Inflammatory macrophage treated with lipopolysaccharide for 4 hours (primary cell): ENCODE data around the gene PIK3AP1.
A peak's percentile ranks its signal among the peaks of the same experiment; 100 is the strongest.
"Not testable (repeated sequence)": the region's sequence is repeated elsewhere in the genome, so short reads cannot be mapped to it uniquely, and the experiment has no call there.

Experiments used
- DNase-seq: peaks from one replicate; pipeline ENCODE4 v3.0.0-alpha.2; 2020

Gene PIK3AP1, protein sequence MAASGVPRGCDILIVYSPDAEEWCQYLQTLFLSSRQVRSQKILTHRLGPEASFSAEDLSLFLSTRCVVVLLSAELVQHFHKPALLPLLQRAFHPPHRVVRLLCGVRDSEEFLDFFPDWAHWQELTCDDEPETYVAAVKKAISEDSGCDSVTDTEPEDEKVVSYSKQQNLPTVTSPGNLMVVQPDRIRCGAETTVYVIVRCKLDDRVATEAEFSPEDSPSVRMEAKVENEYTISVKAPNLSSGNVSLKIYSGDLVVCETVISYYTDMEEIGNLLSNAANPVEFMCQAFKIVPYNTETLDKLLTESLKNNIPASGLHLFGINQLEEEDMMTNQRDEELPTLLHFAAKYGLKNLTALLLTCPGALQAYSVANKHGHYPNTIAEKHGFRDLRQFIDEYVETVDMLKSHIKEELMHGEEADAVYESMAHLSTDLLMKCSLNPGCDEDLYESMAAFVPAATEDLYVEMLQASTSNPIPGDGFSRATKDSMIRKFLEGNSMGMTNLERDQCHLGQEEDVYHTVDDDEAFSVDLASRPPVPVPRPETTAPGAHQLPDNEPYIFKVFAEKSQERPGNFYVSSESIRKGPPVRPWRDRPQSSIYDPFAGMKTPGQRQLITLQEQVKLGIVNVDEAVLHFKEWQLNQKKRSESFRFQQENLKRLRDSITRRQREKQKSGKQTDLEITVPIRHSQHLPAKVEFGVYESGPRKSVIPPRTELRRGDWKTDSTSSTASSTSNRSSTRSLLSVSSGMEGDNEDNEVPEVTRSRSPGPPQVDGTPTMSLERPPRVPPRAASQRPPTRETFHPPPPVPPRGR

GRCh38 chr10:96720422-96721206 is at the start of gene PIK3AP1:
TSS of gene PIK3AP1 (minus strand) at chr10:96720514. CDS start at chr10:96720394, 120 bp downstream.
- peak; percentile 80 for DNase-seq

DNA sequence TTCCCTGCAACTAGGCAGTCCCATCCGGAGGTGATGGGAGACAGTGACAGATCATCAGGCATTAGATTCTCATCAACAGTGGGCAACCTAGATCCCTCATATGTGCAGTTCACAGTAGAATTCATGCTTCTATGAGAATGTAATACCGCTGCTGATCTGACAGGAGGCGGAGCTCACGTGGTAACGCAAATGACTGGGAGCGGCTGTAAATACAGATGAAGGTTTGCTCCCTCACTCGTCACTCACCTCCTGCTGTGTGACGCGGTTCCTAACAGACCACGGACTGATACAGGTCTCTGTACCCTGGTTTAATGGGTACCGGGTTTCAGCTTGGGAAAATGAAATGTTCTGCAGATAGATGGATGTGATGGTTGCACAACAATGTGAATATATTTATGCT is 47.8 kb upstream of the PIK3AP1 start:
- no peak for DNase-seq

- peak; percentile 38 for DNase-seq
Measured at GRCh38 chr10:96767611-96768010, 47.3 kb upstream of the PIK3AP1 start.

DNA sequence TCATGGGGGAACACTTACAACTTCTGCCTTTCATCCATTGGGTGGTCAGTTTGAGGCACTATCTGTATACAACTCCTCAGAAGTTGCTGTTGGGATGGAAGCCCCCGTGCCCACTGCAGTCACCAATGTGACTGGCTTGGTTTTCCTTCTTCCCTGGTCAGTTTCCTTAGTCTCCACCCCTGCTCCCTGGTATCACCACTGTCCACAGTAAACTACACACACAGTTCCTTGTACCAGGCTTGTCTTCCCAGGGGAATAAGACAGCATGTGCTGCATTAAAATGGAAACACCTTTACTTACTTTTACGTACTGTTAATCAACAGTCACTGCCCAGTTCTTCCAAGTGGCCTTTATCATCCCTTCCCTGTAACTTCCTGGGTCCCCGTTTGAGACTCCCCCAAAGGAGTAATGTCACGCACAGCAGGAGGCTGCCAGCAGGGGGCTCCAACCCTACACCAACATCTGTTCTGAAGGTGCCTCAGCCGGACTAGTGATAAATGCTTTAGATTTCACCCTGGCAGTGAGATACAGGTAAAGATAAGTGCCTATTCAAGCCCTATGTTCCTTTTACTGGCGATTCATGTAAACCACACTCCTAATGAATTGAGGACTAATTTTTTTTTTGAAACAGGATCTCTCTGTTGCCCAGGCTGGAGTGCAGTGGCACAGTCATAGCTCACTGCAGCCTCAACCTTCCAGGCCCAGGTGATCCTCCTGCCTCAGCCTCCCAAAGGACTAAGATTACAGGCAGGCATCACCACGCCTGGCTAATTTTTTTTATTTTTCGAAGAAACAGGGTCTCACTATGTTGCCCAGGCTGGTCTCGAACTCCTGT is 45.3 kb upstream of the PIK3AP1 start:
- peak; percentile 67 for DNase-seq

- DNase-seq = peak; percentile 52
Measured at GRCh38 chr10:96764425-96765060, 44.2 kb upstream of the PIK3AP1 start.

GRCh38 chr10:96758423-96758822 is 38.1 kb upstream of the PIK3AP1 start:
- peak; percentile 73 for DNase-seq

- peak; percentile 37 for DNase-seq
Measured at GRCh38 chr10:96756111-96756903, 36.0 kb upstream of the PIK3AP1 start.

- no peak for DNase-seq
Measured at GRCh38 chr10:96753956-96754355, 33.6 kb upstream of the PIK3AP1 start.

DNA sequence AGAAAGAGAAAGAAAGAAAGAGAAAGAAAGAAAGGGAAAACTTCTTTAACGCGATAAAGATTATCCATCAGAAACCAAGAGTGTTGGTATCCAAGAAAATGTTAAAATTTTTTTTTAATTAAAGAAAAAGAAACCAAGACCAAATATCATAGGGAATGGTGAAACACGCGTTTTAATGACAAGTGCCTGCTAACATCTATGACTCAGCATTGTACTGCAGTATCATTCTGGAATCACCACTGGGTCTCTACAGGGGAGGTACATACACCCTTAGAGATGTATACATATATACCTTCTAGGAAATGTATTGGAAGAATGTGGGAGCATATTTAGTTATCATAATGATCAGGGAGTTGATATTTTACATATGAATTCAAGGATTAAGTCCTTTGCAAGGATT is 32.1 kb upstream of the PIK3AP1 start:
- peak; percentile 39 for DNase-seq

DNA sequence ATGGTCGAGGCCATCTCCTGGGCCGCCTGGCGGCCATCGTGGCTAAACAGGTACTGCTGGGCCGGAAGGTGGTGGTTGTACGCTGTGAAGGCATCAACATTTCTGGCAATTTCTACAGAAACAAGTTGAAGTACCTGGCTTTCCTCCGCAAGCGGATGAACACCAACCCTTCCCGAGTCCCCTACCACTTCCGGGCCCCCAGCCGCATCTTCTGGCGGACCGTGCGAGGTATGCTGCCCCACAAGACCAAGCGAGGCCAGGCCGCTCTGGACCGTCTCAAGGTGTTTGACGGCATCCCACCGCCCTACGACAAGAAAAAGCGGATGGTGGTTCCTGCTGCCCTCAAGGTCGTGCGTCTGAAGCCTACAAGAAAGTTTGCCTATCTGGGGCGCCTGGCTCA is 30.0 kb upstream of the PIK3AP1 start:
- DNase-seq = not testable (repeated sequence)

GRCh38 chr10:96747734-96748550 is 27.6 kb upstream of the PIK3AP1 start:
- peak; percentile 92 for DNase-seq

DNA sequence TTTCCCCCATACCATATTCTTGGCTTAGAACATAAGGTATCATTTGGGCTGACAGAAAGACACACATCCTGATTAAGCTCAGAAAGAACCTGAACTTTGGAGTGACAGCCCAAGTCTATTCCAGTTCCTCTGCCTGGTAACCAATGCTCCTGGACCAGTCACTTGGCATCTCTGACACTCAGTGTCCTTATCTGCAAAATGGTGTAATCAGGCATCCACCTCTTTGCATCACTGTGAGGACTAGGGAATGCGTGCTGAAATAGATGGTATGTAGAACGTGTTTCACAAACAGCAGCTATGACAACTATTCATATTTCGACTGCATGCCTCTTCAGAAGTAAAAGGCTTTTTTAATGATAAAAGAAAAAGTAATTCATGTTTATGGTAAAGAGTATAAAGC is 26.2 kb upstream of the PIK3AP1 start:
- no peak for DNase-seq

GRCh38 chr10:96745950-96746349 is 25.6 kb upstream of the PIK3AP1 start:
- DNase-seq = no peak

- peak; percentile 42 for DNase-seq
Measured at GRCh38 chr10:96743988-96744585, 23.8 kb upstream of the PIK3AP1 start.

DNA sequence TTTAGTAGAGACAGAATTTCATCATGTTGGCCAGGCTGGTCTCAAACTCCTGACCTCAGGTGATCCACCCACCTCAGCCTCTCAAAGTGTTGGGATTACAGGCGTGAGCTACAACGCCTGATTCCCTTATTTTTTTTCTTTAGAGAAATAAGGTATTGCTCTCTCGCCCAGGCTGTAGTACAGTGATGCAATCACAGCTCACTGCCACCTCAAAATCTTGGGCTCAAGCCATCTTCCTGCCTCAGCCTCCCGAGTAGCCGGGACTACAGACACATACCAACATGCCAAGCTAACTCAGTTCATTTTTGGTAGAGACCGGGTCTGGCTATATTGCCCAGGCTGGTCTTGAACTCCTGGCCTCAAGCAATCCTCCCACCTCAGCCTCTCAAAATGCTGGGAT is 21.2 kb upstream of the PIK3AP1 start:
- not testable (repeated sequence) for DNase-seq

DNA sequence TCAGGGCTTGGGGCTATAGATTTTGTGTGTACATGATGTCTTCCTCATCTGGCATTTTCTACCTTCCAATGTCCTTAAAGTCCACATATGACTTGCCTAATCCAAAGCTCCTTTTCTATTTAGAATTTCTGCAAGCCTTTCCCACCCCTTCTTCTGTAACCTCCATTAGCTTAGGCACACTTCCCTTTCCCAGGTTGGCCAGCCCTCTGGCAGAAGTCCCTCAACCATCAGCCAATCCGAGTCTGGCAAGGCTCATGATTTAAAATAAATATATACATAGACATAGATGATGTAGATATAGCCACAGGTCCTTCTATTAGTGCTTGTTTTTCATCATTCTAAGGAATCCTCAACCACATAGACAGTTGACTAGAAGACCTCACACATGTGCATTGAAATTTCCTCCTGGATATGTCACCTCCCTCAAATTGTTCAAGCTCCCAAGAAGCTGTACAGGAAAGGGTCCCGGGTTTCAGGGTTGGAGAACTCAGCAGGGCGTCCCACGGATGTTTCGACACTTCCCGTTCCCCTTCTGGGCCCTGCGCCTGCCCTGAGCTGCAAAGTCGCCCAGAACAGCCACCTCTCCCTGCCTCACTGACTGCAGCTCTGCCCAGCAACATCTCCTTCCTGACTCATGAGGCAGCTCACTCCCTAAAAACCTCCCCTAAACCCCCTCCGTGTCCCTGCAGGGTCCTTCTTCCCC is 20.4 kb upstream of the PIK3AP1 start:
- DNase-seq = peak; percentile 93

- DNase-seq = no peak
Measured at GRCh38 chr10:96740141-96740540, 19.8 kb upstream of the PIK3AP1 start.

DNA sequence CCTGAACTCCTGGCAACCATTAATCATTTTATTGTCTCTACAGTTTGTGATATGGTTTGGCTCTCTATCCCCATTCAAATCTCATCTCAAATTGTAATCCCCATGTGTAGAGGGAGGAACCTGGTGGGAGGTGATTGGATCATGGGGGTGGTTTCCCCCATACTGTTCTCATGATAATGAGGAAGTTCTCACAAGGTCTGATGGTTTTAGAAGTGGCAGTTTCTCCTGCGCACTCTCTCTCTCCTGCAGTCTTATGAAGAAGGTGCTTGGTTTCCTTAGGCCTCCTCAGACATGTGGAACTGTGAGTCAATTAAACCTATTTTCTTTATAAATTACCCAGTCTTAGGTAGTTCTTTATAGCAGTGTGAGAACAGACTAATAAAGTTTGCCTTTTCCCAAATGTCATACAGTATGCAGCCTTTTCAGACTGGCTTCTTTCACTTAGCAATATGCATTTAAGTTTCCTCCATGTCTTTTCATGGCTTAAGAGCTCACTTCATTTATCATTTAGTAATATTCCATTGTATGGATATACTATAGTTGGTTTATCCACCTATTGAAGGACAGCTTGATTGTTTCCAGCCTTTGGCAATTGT is 17.1 kb upstream of the PIK3AP1 start:
- peak; percentile 73 for DNase-seq
